Left renal cortex interstitium (tissue), 4 donors: ENCODE results near the gene ACMSD. TPM values are rescaled to one million over a fixed set of nuclear protein-coding genes. Genes with fewer than 3 reads are reported as not detected.
"Not testable (repeated sequence)": the region's sequence is repeated elsewhere in the genome, so short reads cannot be mapped to it uniquely, and the experiment has no call there.

ENCODE experiments used
- DNase-seq, 4 donors: peaks; one replicate each; pipeline ENCODE4 v3.0.0-alpha.2; 2013; ENCODE audit warnings: low read depth in 4 of 4, low spot score in 2 of 4, missing footprints in 1 of 4
- polyA plus RNA-seq, 4 donors: library from polyadenylated mRNA; unstranded; fragments of 120-200 nt; gene quantifications; one replicate each; pipeline ENCODE4 v1.2.1, GENCODE V29; 2013; ENCODE audit not compliant: insufficient read length in 4 of 4

ACMSD gene
- polyA plus RNA-seq, 4 donors: 30.0 to 42.3 (median 38.6) TPM

DNA sequence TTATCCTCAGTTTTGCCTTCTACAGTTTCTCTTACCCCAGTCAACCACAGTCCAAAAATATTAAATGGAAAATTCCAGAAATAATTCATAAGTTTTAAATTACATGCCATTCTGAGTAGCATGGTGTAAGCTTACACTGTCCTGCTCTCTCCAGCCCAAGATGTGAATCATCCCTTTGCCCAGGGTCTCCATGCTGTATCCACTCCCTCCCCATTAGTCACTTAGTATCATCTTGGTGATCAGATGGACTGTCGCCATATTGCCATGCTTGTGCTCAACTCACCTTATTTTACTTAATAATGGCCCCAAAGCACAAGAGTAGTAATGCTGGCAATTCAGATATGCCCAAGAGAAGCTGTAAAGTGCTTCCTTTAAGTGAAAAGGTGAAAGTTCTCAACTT is 61.7 kb downstream of the ACMSD start:
- no peak for DNase-seq

DNA sequence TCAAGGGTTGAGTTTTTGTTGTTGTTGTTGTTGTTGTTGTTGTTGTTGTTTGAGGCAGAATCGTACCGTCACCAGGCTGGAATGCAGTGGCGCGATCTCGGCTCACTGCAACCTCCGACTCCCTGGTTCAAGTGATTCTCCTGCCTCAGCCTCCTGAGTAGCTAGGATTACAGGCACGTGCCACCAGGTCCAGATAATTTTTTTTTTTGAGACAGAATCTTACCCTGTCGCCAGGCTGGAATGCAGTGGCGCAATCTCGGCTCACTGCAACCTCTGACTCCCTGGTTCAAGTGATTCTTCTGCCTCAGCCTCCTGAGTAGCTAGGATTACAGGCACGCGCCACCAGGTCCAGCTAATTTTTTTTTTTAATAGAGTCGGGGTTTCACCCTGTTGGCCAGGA is 65.3 kb downstream of the ACMSD start:
- DNase-seq: not testable (repeated sequence)

DNA sequence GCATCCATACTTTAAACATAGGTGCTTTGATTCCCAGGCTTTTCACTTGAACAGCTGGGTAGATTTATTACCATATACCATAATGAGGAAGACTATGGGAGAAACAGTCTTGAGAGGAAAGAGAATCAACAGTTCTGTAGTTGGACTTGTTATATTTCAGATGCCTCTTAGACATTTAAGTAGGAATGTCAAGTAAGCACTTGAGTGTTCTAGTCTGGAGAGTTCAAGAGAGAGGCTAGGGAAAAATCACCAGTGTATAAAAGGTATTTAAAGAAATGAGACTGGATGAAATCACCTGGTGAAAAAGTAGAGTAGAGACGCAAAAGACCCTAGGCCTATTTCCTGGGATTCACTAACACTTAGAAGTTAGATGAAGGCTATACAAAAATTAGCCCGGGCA is 66.8 kb downstream of the ACMSD start:
- DNase-seq: no peak

DNA sequence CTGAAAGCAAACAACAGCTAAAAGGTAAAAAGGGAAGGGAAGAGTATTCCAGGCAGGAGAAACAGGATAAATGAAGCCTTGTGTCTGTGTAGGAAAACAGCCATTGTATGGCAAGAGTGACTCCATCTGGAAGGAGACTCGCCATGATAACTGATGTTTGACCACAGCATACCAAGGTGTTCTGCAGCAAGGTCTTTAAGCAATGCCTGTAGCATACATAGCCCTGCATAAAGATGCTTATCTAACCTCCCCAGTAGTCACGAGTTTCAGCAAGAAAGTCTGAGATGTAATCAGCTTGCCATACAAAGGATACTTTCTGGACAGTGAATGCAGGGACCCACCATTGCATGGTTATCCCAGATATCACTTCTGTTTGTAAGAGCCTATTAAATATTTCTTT is 68.3 kb downstream of the ACMSD start:
- no peak for DNase-seq

DNA sequence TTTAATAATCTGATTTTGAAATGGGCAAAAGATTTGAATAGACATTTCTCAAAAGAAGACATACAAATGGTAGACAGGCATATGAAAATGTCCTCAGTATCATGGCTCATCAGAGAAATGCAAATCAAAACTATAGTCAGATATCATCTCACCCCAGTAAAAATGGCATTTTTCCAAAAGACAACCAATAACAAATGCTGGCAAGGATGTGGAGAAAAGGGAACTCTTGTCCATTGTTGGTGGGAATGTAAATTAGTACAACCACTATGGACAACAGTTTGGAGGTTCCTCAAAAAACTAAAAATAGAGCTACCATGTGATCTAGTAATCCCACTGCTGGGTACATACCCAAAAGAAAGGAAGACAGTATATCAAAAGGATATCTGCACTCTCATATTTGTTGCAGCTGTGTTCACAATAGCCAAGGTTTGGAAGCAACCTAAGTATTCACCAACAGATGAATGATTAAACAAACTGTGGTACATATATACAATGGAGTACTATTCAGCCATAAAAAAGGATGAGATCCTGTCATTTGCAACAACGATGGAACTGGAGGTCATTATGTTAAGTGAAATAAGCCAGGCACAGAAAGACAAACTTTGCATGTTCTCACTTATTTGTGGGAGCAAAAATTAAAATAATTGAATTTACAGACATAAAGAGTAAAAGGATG is 69.2 kb downstream of the ACMSD start:
- DNase-seq: not testable (repeated sequence)

DNA sequence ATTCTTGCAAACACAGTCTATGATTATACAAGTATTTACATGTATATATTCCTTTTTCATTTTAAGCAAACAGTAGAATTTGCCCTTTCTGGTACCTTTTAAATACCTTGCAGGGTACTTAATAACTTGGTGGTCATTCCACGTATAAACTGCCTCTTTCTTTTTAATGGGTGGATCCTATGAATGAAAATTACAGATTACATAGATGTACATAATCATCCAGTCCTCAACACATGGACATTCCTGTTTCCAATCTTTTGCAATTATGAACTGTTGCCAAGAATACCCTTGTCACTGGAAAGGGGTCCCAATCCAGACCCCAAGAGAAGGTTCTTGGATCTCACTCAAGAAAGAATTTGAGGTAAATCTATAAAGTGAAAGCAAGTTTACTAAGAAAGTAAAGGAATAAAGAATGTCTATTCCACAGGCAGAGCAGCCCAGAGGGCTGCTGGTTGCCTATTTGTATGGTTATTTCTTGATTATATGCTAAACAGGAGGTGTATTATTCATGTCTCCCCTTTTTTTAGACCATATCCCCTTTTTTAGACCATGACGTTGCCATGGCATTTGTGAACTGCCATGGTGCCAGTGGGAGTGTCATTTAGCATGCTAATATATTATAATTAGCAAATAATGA is 72.5 kb downstream of the ACMSD start:
- no peak for DNase-seq

DNA sequence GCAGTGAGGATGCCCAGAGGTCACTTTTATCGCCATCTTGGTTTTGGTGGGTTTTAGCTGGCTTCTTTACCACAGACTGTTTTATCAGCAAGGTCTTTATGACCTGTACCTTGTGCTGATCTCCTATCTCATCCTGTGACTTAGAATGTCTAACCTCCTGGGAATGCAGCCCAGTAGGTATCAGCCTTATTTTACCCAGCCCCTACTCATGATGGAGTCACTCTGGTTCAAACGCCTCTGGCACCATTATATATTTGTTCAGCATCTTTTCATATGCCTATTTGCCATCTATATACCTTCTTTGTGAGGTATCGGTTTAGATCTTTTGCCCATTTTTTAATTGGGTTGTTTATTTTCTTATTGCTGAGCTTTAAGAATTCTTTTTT is 73.0 kb downstream of the ACMSD start:
- DNase-seq: no peak

DNA sequence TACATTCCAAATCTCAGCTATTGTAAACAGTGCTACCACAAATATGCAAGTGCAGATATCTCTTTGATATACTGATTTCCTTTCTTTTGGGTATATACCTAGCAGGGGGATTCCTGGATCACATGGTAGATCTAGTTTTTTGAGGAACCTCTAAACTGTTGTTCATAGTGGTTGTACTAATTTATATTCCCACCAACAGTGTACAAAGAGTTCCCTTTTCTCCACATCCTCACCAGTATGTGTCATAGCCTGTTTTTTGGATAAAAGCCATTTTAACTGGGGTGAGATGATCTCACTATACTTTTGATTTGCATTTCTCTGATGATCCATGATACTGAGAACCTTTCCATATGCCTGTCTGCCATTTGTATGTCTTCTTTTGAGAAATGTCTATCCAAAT is 73.9 kb downstream of the ACMSD start:
- no peak for DNase-seq

DNA sequence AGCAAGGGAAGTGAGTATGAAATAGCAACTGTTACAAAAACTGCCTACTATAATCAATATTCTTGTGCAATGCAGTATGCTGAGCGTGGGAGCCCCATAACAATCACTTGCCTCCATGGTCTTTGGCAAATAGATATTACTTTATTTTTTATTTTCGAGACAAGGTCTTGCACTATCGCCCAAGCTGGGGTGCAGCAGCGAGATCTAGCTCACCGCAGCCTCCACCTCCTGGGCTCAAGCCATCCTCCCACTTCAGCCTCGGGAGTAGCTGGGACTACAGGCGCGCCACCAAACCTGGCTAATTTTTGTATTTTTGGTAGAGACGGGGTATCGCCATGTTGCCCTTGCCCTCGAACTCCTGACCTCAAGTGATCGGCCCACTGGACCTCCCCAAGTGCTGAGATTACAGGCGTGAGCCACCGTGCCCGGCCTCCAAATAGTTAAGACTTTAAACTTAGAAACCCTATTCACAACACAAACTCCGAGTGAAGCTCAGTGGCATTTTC is 79.0 kb downstream of the ACMSD start:
- no peak for DNase-seq

DNA sequence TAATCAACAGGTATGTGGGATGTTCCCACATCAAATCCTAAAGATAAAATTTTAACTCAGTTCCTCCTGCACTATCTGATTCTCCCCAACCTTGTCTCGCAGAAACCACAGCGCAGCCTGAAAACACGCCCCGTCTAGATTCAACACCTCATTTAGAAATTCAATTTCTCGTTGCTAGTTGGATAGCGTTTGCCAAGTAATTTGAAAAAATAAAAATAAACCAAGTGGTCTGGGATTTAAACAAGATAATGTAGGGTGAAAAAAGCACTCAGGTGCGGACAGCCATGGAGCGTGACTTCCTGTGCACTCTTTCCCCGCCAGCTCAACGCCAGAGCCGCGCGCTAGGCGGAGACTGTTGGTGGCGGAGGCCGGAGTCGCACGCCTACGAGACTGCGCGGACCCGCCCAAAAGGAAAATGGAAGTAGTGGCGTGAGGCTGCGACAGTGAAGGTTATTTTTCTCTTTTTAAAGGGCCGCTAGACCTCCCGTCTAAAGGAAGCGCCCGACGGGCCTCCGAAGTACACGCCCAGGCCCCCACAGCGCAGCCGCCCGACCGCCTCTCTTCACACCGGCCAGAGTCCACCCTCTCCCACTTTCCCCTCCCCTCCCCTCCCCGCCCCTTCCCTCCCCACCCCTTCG is 79.6 kb downstream of the ACMSD start:
- DNase-seq: peak; percentile 78 to 90 (median 84)

DNA sequence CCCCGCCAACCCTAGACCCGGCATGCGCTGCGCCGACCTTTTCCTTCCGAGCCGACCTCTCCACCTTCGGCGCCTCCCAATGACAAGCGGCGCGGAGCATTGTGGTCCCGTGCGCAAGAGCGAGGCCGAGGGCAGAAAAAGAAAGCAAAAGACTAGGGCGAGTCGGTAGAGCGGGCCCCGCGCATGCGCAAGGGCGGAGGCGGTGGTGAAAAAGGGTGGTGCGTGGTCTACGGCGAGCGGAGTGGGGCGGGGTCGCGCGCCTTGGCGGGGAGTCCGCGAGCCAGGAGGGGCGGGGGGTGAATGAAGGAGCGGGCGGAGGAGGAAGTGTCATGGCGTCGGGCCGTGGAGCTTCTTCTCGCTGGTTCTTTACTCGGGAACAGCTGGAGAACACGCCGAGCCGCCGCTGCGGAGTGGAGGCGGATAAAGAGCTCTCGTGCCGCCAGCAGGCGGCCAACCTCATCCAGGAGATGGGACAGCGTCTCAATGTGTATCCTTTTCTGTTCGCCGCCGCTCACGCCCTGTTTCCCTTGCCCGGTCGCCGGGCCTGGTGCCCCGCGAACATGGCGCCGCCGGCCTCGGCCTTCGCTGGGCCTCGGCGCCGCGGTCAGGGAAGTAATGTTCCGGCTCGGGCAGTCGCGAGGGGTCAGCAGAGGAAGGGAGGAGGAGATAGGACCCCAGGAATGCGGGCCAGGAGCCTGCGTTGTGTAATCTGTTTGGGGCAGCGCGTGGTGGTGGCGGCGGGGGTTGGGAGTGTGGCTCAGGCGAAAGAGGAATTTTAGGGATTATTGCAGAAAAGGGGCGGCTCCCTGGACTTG is 80.3 kb downstream of the ACMSD start, which contains the start of gene CCNT2:
CCNT2 (plus strand) TSS at position 297 of the 815 bp plus-strand sequence; CDS start at position 330, 33 bp downstream.
- peak in 3 of 4 donors; percentile 97 to 99 (median 98) for DNase-seq

DNA sequence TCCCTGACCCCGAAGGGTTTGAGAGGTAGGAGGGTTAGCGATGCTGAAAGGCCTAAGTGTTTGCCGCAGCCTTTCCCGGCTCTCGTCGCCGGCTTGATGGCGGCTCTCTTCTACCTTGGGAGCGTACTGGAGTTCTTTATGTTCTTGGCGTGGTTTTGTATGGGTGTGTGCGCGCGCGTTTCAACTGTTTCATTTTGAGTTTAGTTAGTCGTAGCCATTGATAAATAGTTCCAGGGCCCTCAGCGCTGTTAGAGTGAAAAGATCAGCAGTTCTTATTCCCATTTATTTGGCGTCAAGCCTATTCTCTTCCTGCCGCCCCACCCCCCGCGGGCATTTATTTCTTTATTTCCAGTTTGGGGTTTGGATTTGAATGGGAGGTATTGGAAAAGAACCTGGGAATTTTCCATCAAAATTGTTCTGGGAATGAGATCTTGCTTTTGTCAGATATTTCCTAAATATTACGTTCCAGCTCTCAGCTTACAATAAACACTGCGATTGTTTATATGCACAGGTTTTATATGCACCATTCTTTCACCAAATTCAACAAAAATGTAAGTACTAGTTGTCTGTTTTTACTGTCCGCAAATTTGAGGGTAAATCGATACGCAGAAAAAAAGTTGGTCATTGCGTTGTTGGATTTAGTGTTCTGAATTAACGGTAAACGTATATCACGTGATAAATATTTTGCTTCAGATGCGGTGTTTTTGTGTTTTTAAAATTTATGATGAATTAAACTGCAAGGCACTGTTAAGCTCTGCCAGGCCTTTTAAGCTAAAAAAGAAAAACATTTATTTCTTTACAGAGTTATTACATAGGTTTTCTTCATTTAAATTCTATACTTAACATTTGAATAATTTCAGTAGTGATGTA is 81.2 kb downstream of the ACMSD start:
- peak in 2 of 4 donors; percentile 11 to 39 for DNase-seq

DNA sequence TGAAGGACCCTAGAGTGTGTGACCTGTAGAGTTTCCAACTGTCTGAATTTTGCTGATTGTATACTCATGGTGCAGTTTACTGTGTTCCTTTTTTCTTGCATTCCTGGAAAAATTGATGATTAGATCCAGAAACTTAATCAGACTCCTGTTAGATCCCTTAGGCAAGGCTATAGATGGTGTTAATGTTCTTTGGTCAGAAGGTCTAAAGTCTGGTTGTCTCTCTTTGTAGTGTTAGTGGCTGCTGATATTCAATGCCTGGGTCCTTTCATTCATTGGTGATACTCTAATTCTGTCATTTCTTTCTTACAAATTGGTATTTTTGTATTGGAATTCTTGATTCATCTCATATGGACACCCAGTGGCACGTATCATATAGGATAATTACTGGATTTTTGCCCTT is 86.5 kb downstream of the ACMSD start:
- DNase-seq: no peak

DNA sequence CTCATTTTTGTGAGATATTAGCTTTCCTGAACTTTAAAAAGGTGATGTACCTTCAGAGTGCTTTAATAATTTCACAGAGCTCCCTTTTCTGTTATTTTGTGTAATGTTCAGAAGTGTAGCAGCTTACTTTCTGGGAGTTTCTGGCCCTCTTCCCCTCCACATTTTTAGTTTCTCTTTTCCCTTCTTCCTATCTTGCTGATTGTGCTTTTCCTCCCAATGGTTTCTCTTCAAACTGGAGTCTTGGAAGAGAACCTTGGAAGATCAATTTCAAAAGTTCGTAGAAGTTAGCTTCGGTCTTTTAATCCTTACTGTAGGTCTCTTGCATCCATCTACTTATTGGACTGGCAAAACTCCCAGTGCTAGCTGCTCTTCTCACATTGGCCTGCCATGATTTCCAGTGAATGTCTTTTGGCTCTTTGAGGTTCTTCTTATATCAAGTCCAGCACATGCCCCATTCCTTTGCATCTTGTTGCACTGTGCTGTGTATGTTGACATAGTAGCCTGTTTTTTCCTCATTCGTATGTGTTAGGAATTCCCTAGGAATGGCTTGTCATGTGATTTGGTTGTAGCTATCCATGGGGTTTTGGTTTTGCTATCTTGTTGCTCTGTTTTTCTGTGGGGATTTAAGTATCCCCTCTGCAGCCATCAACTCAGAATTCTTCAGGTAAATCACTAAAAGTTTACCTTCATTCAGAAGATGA is 88.0 kb downstream of the ACMSD start:
- DNase-seq: no peak

DNA sequence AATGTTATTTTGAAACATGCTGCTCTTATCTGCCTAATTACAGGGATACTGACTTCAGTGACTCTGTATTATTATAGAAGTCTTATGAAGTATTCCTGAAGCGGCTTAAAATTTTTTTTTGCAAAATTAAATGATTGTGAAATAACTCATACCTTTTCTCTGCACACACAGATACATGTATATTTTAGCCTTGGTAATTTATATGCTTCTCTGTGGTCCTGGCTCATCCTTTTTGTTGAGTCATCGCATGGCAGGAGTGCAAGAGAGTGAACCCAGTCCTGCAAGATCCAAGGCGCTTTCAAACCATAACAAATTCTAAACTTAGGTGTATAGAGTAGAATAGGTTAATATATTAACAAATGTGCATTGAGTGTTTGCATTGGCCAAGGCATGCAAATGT is 88.8 kb downstream of the ACMSD start:
- DNase-seq: no peak

DNA sequence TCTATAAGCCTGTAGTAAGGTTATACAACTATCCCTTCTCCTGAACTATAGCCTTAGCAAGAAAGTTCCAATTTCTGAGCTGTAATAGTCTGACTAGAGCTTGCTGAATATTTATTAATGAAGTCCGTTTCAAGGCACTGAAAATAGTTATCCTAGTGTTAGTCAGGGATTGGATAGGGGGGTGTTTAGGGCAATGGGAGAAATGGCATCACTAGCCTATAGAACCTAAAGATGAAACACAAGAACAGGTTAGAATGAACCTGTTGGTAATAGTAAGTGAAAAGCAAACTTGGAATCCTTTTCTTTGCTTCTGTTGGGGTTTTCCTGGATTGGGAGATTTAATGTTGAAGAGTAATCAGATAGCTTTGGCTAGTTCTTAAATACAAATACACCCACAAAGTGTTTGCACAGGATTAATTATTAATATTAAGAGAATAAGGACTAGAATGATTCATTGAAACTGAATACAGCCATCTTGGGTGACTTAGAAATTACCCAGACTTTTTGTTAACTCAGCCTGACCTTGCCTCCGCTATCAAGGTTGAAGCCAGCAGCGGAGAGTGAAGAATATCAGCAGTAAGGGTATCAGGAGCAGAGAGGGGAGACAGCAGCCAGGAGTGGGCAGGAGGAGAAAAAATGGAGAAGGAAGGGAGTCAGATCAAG is 94.6 kb downstream of the ACMSD start:
- DNase-seq: no peak

DNA sequence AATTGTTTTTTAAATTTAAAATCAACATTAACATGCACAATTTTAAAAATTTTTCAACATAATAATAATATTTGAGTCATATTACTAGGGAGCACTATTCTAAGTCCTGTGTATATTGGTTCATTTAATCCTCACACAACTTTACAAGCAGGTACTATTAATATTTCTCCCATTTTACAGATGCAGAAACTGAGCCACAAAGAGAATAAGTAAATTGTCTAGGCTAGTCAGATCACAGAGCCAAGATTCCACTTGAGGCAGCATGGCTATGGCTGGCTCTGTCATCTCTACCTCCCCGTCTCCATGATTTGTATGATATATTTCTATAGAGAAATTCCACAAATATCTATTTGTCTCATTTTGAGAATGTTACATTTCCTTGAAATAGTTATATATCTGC is 95.3 kb downstream of the ACMSD start:
- DNase-seq: no peak

DNA sequence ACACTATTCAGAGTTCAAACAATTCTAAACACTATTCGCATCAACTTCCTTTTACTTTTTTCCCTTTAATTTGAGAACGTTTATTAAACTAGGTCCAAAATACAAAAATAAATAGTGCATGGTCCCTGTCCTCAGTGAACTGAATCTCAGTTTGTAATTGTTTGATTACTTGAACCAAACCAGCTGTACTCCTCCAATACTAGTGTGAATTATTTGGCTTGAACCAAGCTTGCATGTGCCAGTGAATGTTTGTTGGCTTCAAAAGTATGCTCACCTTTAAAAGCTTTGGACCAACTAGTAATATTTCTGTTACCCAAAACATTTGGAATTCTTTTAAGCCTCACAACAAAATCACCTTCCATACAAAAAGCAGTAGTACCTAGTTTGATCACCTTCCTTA is 95.7 kb downstream of the ACMSD start:
- no peak for DNase-seq

DNA sequence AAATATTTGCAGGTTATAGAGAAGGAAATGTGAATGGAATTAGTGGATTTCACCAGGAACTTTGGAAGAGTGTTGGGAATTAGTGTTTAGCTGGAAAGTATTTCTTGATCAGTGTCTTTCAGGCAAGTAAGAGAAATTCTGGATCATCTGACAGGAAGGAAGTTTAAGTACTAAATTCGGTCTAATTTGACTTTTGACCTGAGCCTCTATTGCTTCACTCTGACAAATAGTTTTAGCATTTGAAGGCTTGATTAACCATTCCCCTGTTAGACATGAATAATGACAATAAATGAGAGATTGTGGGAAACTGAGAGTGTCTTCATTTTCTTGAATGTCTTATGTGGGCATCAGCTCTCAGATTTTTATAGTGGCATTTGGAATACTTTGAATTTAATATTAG is 96.2 kb downstream of the ACMSD start:
- DNase-seq: no peak
